Measurements from ENCODE around the gene MAGED4. TPM values are rescaled to one million over a fixed set of nuclear protein-coding genes. Genes with fewer than 3 reads are reported as not detected.
"Not testable (repeated sequence)": the region's sequence is repeated elsewhere in the genome, so short reads cannot be mapped to it uniquely, and the experiment has no call there.

MAGED4 gene, protein sequence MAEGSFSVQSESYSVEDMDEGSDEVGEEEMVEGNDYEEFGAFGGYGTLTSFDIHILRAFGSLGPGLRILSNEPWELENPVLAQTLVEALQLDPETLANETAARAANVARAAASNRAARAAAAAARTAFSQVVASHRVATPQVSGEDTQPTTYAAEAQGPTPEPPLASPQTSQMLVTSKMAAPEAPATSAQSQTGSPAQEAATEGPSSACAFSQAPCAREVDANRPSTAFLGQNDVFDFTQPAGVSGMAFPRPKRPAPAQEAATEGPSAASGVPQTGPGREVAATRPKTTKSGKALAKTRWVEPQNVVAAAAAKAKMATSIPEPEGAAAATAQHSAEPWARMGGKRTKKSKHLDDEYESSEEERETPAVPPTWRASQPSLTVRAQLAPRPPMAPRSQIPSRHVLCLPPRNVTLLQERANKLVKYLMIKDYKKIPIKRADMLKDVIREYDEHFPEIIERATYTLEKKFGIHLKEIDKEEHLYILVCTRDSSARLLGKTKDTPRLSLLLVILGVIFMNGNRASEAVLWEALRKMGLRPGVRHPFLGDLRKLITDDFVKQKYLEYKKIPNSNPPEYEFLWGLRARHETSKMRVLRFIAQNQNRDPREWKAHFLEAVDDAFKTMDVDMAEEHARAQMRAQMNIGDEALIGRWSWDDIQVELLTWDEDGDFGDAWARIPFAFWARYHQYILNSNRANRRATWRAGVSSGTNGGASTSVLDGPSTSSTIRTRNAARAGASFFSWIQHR
- total RNA-seq (2014; rRNA removed; shearing (Covaris generic)), result 0.96 and 1.2 TPM in 2 replicates

DNA sequence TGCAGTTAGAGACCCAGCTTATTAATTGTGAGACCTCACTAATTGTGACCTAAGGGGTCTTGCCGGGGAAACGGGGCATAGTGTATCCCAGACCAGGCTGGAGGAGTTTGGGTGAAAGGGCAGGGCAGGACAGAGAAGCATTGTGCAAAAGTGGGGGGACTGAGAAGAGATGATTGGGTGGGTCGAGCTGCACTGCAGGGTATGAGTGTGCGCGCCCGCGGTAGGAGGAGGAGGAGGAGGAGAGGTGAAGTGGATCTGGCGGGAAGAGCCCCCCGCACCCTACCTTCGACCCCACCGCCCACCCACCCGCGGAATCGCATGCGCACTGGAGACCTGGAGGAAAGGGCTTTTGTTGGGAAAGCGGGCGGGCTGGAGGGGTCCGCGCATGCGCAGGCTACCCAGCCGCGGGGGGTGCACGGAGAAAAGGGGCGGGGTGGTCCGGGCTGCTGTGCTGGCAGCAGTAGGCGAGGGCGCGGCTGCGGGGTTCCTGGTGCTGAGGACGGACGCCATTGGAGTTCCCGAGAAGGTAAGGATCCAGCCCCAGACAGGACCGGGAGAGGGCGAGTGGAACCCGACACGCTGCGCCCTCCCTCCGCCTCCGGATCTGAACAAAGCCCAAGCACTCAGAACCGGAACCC, at the start of gene MAGED4:
TSS of gene MAGED4 (plus strand) at position 449 of the 638 bp plus-strand sequence. CDS start 1,035 bp downstream, outside the sequence.
- DNase-seq (ENCODE audit: low read depth), result not testable (repeated sequence)

DNA sequence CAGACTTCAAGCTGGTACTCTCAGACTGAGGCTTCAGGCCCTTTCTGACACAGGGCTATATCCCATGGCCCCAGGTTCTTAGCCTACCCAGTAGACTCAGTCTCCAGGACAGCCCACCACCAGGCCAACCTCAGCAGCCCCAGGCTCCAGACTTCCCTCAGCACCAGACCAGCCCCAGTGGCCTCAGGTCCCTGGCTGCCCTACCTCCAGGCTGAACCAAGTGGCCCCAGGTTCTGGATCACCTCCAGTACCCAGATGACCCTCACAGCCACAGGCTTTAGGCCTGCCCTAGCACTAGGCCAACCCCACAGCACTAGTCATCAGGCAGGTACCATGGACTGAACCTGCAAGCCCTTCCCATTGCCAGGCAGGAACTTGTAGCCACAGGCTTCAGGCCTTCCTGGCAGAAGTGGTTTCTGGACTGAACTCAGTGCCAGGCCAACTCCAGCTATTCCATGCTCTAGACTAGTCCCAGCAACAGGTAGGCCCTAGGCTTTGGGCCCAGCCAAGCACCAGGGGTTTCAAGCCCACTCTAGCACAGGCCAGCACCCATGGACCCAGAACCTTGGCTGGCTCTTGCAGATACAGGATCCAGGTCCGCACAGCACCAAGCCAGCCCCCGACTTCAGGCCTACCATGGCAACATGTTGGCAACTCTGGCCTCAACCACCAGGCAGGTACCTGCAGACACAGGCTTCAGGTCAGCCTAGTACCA, 45.7 kb upstream of the MAGED4 start:
- DNase-seq (ENCODE audit: low read depth), result no peak

DNA sequence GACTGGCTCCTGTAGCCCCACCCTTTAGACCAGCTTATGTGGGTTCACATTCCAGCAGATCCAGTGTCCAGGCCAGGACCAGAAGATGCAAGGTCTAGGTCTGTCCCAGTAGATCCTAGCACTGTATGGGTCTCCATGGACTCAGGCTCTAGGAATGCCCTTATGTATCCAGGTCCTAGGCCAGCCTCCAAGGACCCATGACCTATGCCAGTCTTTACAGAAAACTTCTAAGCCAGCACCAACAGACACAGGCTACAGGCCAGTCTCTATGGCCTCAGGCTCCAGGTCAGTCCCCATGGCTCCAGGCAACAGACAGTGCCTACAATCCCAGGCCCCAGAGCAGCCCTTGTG, 45.2 kb upstream of the MAGED4 start:
- DNase-seq (ENCODE audit: low read depth), result no peak

DNA sequence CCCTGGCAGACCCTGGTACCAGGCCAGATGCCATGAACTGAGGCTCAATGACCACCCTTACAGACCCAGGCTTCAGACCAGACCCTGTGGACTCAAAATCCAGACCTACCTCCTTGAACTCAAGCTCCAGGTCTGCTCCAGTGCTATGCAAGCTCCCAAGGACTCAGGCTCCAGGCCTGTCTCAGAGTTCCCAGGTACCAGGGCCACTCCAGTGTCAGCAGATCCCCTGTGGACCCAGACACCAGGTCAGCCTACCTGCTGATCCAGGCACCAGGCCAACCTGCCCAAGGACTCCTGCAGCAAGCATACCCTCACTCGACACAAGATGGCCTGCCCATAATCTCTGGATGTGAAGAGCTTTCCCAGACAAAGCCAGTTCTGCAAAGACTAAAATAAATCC, 44.7 kb upstream of the MAGED4 start:
- DNase-seq (ENCODE audit: low read depth), result no peak

DNA sequence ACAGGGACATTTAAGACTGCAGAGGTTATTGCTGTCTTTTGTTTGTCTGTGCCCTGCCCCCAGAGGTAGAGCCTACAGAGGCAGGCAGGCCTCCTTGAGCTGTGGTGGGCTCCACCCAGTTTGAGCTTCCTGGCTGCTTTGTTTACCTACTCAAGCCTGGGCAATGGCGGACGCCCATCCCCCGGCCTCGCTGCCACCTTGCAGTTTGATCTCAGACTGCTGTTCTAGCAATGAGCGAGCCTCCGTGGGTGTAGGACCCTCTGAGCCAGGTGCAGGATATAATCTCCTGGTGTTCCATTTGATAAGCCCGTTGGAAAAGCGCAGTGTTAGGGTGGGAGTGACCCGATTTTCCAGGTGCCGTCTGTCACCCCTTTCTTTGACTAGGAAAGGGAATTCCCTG, 34.0 kb upstream of the MAGED4 start:
- not testable (repeated sequence) for DNase-seq (ENCODE audit: low read depth)

DNA sequence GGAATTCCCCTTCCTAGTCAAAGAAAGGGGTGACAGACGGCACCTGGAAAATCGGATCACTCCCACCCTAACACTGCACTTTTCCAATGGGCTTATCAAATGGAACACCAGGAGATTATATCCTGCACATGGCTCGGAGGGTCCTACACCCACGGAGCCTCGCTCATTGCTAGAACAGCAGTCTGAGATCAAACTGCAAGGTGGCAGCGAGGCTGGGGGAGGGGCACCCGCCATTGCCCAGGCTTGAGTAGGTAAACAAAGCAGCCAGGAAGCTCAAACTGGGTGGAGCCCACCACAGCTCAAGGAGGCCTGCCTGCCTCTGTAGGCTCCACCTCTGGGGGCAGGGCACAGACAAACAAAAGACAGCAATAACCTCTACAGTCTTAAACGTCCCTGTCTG, 24.5 kb upstream of the MAGED4 start:
- not testable (repeated sequence) for DNase-seq (ENCODE audit: low read depth)

DNA sequence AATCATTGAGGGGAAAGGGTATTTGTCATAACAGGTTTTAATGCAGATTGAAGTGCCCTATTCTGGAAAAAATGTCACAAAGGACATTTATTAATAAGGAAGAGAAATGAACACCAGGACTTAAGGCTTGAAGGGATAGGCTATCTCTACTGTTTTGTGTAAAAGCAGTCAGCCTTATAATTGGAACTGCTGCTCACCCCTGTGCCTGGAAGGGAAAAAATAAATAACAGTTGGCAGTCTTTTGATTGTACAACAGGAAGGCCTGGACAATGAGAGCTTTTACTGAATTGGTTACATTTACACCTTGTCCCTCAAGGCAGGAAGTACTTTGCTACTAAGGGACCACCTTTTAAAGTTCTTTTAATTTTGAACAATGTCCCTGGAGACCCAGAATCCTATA, 17.8 kb upstream of the MAGED4 start:
- no peak for DNase-seq (ENCODE audit: low read depth)

DNA sequence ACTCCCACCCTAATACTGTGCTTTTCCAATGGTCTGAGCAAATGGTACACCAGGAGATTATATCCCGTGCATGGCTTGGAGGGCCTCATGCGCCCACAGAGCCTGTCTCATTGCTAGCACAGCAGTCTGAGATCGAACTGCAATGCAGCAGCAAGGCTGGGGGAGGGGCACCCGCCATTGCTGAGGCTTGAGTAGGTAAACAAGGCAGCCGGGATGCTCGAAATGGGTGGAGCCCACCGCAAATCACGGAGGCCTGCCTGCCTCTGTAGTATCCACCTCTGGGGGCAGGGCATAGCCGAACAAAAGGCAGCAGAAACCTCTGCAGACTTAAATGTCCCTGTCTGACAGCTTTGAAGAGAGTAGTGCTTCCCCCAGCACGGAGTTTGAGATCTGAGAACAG, 13.6 kb upstream of the MAGED4 start:
- not testable (repeated sequence) for DNase-seq (ENCODE audit: low read depth)

DNA sequence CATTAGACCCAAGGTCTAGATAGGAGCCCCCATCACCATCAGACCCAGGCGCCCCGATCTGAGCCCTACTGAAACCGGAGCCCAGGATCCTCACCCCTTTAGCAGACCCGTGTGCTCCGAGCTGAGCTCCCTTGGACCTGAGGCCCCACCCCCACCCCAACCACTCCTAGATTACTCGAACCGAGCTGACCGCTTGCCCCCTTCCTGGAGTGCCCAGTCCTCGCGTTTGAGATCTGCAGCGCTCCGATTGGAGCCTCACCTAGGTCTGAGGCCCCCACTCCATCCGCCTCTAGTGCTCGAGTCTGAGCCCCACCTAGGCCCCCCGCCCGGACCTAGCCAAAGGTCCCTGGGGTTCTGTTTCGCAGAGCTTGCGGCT, 378 bp downstream of the MAGED4 start:
- not testable (repeated sequence) for DNase-seq (ENCODE audit: low read depth)

DNA sequence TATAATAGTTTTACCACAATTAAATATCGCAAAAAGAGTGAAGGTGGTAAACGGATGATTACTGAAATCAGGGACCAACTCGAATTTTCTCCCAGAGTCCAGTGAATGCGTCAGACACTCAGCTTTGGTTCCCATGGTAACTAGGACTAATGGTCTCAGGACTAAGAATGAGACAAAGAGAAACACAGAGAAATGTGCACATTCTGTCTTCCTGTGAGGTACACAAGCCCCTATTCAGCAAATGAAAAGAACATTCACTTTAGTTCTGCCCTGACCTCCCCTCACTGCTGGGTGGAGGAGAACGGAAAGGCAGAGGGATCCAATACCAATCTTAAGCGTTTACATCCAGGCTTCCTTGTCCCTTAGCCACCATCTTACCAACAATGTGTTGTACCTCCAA, 26.7 kb downstream of the MAGED4 start:
- DNase-seq (ENCODE audit: low read depth), result not testable (repeated sequence)

DNA sequence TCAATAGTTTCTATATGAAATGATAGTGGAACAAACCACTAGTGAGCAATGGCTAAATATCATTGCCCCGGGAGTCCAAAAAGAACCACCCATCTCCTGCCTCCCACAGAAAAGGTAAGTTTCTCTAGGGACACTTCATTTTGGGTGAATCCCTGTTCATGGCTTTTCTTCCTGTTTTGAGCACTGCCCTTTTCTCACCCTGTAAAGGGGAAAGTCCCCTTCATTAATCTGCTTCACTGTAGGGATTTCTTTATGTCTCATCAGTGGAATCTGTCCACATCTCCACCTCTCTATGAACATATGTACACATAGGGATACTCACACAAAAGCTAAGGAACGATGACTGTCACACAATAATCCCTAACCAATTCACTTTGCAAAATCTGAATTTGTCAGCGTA, 28.6 kb downstream of the MAGED4 start:
- DNase-seq (ENCODE audit: low read depth), result no peak

DNA sequence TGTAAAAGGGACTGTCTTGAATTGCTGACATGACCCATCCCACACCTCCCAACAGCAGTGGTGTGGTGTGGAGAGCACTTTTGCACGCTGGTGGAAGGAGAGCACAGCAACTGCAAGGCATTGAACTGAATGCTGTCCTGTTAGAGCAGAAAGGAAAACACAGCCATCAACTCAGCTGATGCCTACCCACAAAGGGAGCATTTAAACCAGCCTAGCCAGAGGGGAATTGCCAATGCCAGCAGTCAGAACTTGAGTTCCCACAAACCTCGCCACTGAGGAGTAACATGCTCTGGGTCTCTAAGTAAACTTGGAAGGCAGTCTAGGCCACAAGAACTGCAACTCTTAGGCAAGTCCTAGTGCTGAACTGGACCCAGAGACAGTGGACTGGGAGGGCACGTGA, 31.9 kb downstream of the MAGED4 start:
- DNase-seq (ENCODE audit: low read depth), result no peak

DNA sequence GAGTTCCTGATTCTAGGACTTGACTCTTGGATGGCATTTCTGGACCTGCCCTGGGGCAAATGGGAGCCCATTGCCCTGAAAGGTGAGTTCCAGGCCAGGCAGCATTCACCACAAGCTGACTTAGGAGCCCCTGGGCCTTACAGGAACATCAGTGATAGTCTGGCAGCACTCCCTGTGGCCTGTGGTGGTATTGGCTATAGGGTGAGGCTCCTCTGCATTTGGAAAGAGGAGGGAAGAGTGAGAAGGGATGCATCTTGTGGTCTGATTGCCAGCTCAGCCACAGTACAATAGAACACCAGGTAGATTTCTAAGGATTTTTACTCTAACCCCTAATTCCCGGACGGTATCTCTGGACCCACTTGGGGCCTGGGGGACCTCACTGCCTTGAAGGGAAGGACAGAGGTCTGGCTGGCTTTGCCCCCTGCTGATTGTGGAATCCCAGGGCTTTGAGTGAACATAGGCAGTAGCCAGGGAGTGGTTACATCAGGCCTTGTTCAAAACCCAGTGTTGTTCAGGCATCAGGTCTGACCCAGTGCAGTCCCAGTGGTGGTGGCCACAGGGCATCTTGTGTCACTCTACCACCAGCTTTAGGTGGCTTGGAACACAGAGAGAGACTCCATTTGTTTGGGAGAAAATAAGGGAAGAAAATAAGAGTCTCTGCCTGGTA, 32.9 kb downstream of the MAGED4 start:
- DNase-seq (ENCODE audit: low read depth), result no peak

DNA sequence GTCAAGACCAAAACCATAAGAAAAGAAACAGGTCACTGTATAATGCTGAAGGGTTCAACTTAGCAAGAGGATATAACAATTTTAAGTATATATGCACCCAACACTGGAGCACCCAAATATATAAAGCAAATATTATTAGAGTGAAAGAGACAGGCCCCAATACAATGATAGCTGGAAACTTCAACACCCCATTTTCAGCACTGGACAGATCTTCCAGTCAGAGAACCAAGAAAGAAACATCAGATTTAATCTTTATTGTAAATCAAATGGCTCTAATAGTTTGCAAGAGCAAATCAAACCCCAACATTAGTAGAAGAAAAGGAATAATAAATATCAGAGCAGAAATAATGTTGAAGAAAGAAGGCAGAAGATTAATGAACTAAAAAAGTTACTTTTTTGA, 36.2 kb downstream of the MAGED4 start:
- DNase-seq (ENCODE audit: low read depth), result no peak

Other genes starting within 250 kb of the MAGED4 start
- gene MAGED4B, start 115.7 kb upstream of the MAGED4 start, total RNA-seq (2014; rRNA removed; shearing (Covaris generic)), result 2.2 and 3.2 TPM in 2 replicates
- gene XAGE2, start 184.1 kb downstream of the MAGED4 start, total RNA-seq (2014; rRNA removed; shearing (Covaris generic)), result not detected in 2 replicates